Loucy (cell line): ENCODE measurements around the gene GMCL2.

Experiments used
- H2AFZ ChIP-seq: fragments of 200-600 bp; sonication (generic); 2 replicates; pipeline ENCODE4 v1.6.0; 2016; ENCODE audit warnings: antibody characterized with exemption, mild to moderate bottlenecking, low read length, moderate library complexity
- H3F3A ChIP-seq: fragments of 200-600 bp; 2 replicates; pipeline ENCODE4 v1.6.0; 2016; ENCODE audit warnings: antibody characterized with exemption, low read depth, mild to moderate bottlenecking
- H3K27me3 ChIP-seq: fragments of 200-600 bp; sonication (generic); 2 replicates; pipeline ENCODE4 v1.6.1; 2014; ENCODE audit warnings: low read length, mild to moderate bottlenecking; ENCODE audit not compliant: insufficient read depth, poor library complexity, severe bottlenecking
- H3K36me3 ChIP-seq: fragments of 200-600 bp; sonication (generic); 2 replicates; pipeline ENCODE4 v1.6.1; 2016; ENCODE audit warnings: low read length; ENCODE audit not compliant: insufficient read depth
- H3K4me1 ChIP-seq: fragments of 200-600 bp; sonication (generic); 2 replicates; pipeline ENCODE4 v1.5.1; 2014; ENCODE audit warnings: low read length, mild to moderate bottlenecking; ENCODE audit not compliant: insufficient read depth, poor library complexity, severe bottlenecking
- H3K4me2 ChIP-seq: fragments of 200-600 bp; sonication (generic); 2 replicates; pipeline ENCODE4 v1.6.0; 2014; ENCODE audit warnings: antibody characterized with exemption, low read length, low read depth, mild to moderate bottlenecking; ENCODE audit not compliant: poor library complexity, severe bottlenecking
- H3K4me3 ChIP-seq: fragments of 200-600 bp; sonication (generic); 2 replicates; pipeline ENCODE4 v1.5.1; 2014; ENCODE audit warnings: low read length, mild to moderate bottlenecking, mixed read lengths; ENCODE audit not compliant: poor library complexity, severe bottlenecking
- H3K79me2 ChIP-seq: fragments of 200-600 bp; sonication (generic); 2 replicates; pipeline ENCODE4 v1.6.1; 2014; ENCODE audit warnings: low read length; ENCODE audit not compliant: insufficient read depth
- H3K9ac ChIP-seq: fragments of 200-600 bp; sonication (generic); 2 replicates; pipeline ENCODE4 v1.6.0; 2014; ENCODE audit warnings: mild to moderate bottlenecking, low read depth, low read length, moderate library complexity; ENCODE audit not compliant: poor library complexity, severe bottlenecking
- H3K9me2 ChIP-seq: fragments of 200-600 bp; sonication (generic); replicated peaks from 2 replicates; pipeline ENCODE4 v1.6.1; 2016; ENCODE audit warnings: low read depth, low read length, mixed read lengths
- H3K9me3 ChIP-seq: fragments of 200-600 bp; sonication (generic); 2 replicates; pipeline ENCODE4 v1.6.1; 2014; ENCODE audit warnings: mild to moderate bottlenecking, antibody characterized with exemption, low read length, low read depth; ENCODE audit not compliant: insufficient read depth
- H4K20me1 ChIP-seq: fragments of 200-600 bp; sonication (generic); 2 replicates; pipeline ENCODE4 v1.6.0; 2014; ENCODE audit warnings: antibody characterized with exemption, low read length, mild to moderate bottlenecking; ENCODE audit not compliant: insufficient read depth, poor library complexity, severe bottlenecking
- CTCF ChIP-seq: fragments of 200-600 bp; sonication (generic); conservative IDR thresholded peaks from 2 replicates; pipeline ENCODE4 v1.5.1; 2014; ENCODE audit warnings: mild to moderate bottlenecking, antibody characterized with exemption, low read length
- EZH2phosphoT487 ChIP-seq: fragments of 200-600 bp; IDR thresholded peaks from 2 replicates; pipeline ENCODE4 v1.6.1; 2018; ENCODE audit warnings: antibody characterized with exemption, mild to moderate bottlenecking, moderate library complexity, borderline replicate concordance

Gene GMCL2

DNA sequence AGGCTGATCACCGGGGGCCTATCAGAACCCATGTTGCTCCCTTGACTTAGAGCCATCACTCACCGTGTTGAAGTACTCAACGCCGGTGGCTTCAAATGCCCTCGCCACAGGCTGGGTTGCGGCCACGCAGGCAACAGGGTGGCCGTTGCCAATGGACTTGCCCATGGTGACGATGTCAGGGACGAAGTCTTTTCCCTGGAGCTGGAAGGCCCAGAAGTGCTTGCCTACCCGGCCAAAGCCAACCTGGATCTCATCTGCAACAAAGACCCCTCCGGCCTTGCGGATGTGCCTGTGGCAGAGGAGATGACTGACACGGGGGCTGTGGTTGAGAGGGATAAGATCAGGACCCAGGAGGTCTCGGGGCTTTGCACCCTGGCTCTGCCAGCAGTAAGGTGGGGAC lies 35.1 kb upstream of the GMCL2 start:
- Histone ChIP-seq H3K9me2 (no peaks in the 10 kb centered on the region), H3K4me1 (no peaks in the 10 kb centered on the region), H3K79me2 (no peaks in the 10 kb centered on the region), H2AFZ (no peak overlapping the region), H3K36me3 (no peaks in the 10 kb centered on the region), H3K4me3 (no peak overlapping the region), H3K27me3 (no peaks in the 10 kb centered on the region), H3K9ac (no peak overlapping the region), H3K9me3 (no peaks in the 10 kb centered on the region), H3F3A (no peaks in the 10 kb centered on the region), H3K4me2 (no peak overlapping the region), H4K20me1 (no peaks in the 10 kb centered on the region)
- TF ChIP-seq CTCF = no peak
- no peak for TF ChIP-seq EZH2phosphoT487

DNA sequence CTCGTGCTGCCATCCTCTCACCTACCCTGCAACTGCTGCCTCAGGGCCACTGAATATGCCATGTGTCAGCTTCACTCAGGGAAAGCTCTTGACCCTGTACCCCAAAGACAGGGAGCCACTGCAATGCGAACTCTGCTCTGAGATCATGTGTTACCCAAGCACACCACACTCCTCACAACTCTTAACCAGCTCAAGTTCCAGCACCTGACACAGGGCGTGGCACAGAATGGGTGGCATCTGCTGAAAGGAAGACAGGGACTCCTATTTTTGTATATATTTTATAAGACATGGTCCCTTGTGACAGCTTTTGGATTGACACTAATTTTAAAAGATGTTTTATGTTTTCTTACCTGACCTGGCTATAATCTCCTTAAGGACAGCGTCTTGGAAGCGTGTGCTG lies 34.7 kb upstream of the GMCL2 start:
- no peaks in the 10 kb centered on the region for H3K9me2 ChIP-seq
- no peaks in the 10 kb centered on the region for H3K4me1 ChIP-seq
- H4K20me1 ChIP-seq = no peaks in the 10 kb centered on the region
- no peak overlapping the region for H3K4me3 ChIP-seq
- no peak overlapping the region for H2AFZ ChIP-seq
- H3K36me3 ChIP-seq = no peaks in the 10 kb centered on the region
- H3K79me2 ChIP-seq = no peaks in the 10 kb centered on the region
- H3K9me3 ChIP-seq = no peaks in the 10 kb centered on the region
- H3F3A ChIP-seq = no peaks in the 10 kb centered on the region
- H3K9ac ChIP-seq = no peak overlapping the region
- no peaks in the 10 kb centered on the region for H3K27me3 ChIP-seq
- no peak for TF ChIP-seq CTCF
- TF ChIP-seq EZH2phosphoT487 = no peak
- H3K4me2 ChIP-seq = no peak overlapping the region

GRCh38 chr5:178221282-178221681 lies 34.1 kb upstream of the GMCL2 start:
- H3K4me2 ChIP-seq = no peak overlapping the region
- H4K20me1 ChIP-seq = no peaks in the 10 kb centered on the region
- H2AFZ ChIP-seq = no peak overlapping the region
- no peaks in the 10 kb centered on the region for H3K9me2 ChIP-seq
- H3K36me3 ChIP-seq = peaks cover 2% of the 10 kb centered on the region; the same call in 1 of the 2 replicates
- H3K9me3 ChIP-seq = no peaks in the 10 kb centered on the region
- no peaks in the 10 kb centered on the region for H3K4me1 ChIP-seq
- H3K27me3 ChIP-seq = no peaks in the 10 kb centered on the region
- no peak overlapping the region for H3K4me3 ChIP-seq
- H3F3A ChIP-seq = no peaks in the 10 kb centered on the region
- no peak overlapping the region for H3K9ac ChIP-seq
- no peaks in the 10 kb centered on the region for H3K79me2 ChIP-seq
- TF ChIP-seq CTCF (no peak), EZH2phosphoT487 (no peak)
